ENCODE results near the gene TIMM17B. TPM values are rescaled to one million over a fixed set of nuclear protein-coding genes. Genes with fewer than 3 reads are reported as not detected.

Gene TIMM17B
- total RNA-seq, 2 donors from 2014 or later: 49.2 to 56.5 TPM

DNA sequence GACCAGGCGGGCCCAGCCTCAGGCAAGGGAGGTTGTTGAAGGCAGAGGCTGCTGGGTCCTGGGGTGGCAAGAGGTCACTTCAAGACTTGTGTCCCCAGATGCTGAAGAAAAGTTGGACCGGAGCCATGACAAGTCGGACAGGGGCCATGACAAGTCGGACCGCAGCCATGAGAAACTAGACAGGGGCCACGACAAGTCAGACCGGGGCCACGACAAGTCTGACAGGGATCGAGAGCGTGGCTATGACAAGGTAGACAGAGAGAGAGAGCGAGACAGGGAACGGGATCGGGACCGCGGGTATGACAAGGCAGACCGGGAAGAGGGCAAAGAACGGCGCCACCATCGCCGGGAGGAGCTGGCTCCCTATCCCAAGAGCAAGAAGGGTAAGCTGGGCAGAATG lies 4.6 kb upstream of the TIMM17B start:
- Histone ChIP-seq H3K4me1 (peaks cover 0 to 3% of the 10 kb centered on the region in 2 donors), H3K4me3 (no peak overlapping the region), H3K36me3 (peaks cover 35% of the 10 kb centered on the region), H3K27ac (no peak overlapping the region), H3K27me3 (no peaks in the 10 kb centered on the region), H3K9me3 (no peaks in the 10 kb centered on the region)
- TF ChIP-seq, protein P1, sequence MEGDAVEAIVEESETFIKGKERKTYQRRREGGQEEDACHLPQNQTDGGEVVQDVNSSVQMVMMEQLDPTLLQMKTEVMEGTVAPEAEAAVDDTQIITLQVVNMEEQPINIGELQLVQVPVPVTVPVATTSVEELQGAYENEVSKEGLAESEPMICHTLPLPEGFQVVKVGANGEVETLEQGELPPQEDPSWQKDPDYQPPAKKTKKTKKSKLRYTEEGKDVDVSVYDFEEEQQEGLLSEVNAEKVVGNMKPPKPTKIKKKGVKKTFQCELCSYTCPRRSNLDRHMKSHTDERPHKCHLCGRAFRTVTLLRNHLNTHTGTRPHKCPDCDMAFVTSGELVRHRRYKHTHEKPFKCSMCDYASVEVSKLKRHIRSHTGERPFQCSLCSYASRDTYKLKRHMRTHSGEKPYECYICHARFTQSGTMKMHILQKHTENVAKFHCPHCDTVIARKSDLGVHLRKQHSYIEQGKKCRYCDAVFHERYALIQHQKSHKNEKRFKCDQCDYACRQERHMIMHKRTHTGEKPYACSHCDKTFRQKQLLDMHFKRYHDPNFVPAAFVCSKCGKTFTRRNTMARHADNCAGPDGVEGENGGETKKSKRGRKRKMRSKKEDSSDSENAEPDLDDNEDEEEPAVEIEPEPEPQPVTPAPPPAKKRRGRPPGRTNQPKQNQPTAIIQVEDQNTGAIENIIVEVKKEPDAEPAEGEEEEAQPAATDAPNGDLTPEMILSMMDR (IDR thresholded peaks at IDR 0.05): no peak
- DNase-seq (ENCODE audit: low spot score): no peak

DNA sequence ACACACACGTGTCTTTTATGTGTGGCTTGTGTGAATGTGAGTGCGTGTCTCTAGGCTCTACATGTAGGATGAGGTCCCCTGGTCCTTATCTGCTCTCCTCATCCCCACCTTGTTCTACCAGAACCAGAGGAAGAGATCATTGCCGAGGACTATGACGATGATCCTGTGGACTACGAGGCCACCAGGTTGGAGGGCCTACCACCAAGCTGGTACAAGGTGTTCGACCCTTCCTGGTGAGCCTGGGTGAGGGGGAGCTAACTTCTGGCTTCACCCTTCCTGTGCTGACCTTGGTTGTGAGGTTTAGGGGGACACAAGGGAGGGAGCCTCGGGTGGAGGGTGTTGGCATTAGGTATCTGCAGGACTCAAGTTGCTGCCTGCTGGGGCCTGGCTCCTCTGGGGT lies 3.5 kb upstream of the TIMM17B start:
- H3K27me3 ChIP-seq: no peaks in the 10 kb centered on the region
- H3K36me3 ChIP-seq: peaks cover 26% of the 10 kb centered on the region
- H3K27ac ChIP-seq: no peak overlapping the region
- H3K4me3 ChIP-seq: no peak overlapping the region
- no peak for DNase-seq (ENCODE audit: low spot score)
- TF ChIP-seq, protein P1 (IDR thresholded peaks at IDR 0.05): no peak
- H3K4me1 ChIP-seq: peaks cover 0 to 11% of the 10 kb centered on the region in 2 donors
- H3K9me3 ChIP-seq: no peaks in the 10 kb centered on the region

DNA sequence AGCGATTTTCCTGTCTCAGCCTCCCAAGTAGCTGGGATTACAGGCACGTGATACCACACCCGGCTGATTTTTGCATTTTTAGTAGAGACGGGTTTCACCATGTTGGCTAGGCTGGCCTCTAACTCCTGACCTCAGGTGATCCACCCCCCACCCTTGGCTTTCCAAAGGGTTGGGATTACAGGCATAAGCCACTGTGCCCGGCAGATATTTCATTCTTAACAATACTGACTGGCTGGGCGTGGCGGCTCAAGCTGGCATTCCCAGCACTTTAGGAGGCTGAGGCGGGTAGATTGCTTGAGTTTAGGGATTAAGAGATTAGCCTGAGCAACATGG lies 1.5 kb upstream of the TIMM17B start:
- Histone ChIP-seq H3K4me3 (no peak overlapping the region), H3K36me3 (peaks cover 25% of the 10 kb centered on the region), H3K27ac (no peak overlapping the region), H3K9me3 (no peaks in the 10 kb centered on the region), H3K27me3 (no peaks in the 10 kb centered on the region), H3K4me1 (peaks cover 0 to 11% of the 10 kb centered on the region in 2 donors)
- TF ChIP-seq, protein P1 (IDR thresholded peaks at IDR 0.05): no peak
- DNase-seq (ENCODE audit: low spot score): no peak

DNA sequence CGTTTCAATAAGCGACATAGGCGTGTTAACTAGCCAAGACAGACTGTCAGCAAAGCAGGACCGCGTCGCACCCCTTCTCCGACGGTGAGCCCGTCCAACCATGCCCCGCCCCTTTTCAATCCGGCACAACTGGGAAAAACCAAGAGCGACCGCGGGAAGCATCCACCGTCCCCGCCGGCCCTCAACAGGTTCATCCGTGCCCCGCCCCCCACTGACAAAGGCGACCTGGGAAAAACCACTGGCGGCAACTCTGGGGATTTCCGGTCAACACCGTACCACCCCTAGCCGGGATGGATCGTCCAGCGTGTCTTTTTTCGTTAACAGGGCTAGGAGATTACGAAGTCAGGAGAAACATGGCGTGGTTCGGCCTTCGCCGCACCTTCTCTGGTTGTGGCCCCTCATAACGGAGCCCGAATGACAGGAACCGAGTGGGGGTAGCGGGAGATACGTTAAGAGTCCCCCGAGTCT lies 377 bp downstream of the TIMM17B start:
- peak overlapping the region; percentile 59 to 66 for H3K4me3 ChIP-seq
- H3K27me3 ChIP-seq: no peaks in the 10 kb centered on the region
- TF ChIP-seq, protein P1 (IDR thresholded peaks at IDR 0.05): no peak
- no peaks in the 10 kb centered on the region for H3K9me3 ChIP-seq
- DNase-seq (ENCODE audit: low spot score): peak; percentile 81
- H3K27ac ChIP-seq: peak overlapping the region; percentile 94 to 96
- peaks cover 0 to 11% of the 10 kb centered on the region in 2 donors for H3K4me1 ChIP-seq
- H3K36me3 ChIP-seq: peaks cover 16% of the 10 kb centered on the region

DNA sequence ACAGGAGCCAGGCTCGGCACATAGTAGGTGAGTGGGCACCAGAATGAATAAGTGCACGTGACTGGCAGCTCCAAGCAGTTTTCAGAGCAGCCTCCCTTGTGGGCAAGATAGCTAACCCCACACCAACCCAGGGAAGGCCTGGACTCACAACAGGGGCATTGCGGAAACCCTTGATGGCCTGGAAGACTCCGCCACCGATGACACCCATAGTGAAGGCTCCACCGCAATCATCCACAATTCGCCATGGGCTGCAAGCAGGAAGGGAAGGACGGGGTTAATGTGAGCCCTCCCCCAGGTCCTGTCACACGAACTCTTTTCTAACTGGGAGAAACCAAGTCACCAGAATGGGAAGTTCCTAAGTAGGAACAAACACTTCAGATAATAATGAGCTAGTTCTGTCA lies 957 bp downstream of the TIMM17B start:
- H3K9me3 ChIP-seq: no peaks in the 10 kb centered on the region
- H3K27me3 ChIP-seq: no peaks in the 10 kb centered on the region
- no peak for DNase-seq (ENCODE audit: low spot score)
- peak overlapping the region; percentile 59 to 66 for H3K4me3 ChIP-seq
- H3K4me1 ChIP-seq: peaks cover 0 to 11% of the 10 kb centered on the region in 2 donors
- TF ChIP-seq, protein P1 (IDR thresholded peaks at IDR 0.05): no peak
- H3K36me3 ChIP-seq: peaks cover 10% of the 10 kb centered on the region
- peak overlapping the region; percentile 94 to 96 for H3K27ac ChIP-seq

DNA sequence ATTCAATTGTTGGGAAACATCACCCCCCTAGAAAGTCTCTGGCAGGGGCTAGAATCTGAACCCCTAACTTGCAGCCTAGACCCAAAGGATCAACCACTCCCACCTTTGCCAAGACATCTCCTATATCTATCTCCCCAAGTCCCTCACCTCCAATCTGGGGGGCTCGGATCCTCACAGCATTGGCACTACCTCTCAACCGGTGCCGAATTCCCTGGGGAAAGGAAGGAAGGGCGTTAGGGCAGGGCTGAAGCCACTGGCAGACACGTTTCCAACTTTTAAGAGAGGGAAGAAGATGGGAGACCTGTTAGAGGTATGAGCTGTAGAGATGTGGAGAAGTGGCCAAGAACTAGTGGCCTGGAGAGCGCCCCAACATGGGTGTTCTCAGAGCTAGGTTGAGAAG lies 2.7 kb downstream of the TIMM17B start:
- H3K4me3 ChIP-seq: no peak overlapping the region
- no peaks in the 10 kb centered on the region for H3K9me3 ChIP-seq
- no peak for DNase-seq (ENCODE audit: low spot score)
- no peaks in the 10 kb centered on the region for H3K27me3 ChIP-seq
- no peak overlapping the region for H3K27ac ChIP-seq
- no peaks in the 10 kb centered on the region for H3K36me3 ChIP-seq
- H3K4me1 ChIP-seq: peaks cover 0 to 11% of the 10 kb centered on the region in 2 donors
- TF ChIP-seq, protein P1 (IDR thresholded peaks at IDR 0.05): no peak
